Muscle of leg (tissue), 11 donors: ENCODE data around the gene RECK. TPM values are rescaled to one million over a fixed set of nuclear protein-coding genes. Genes with fewer than 3 reads are reported as not detected.
A peak's percentile ranks its signal among the peaks of the same experiment; 100 is the strongest.

Experiments used
- DNase-seq: peaks from one replicate; pipeline ENCODE4 v3.0.0; 2013
- H3K27ac ChIP-seq: one replicate; pipeline ENCODE4 v1.5.1; 2013; ENCODE audit warnings: mild to moderate bottlenecking, low read length, control low read depth
- H3K27me3 ChIP-seq: one replicate; pipeline ENCODE4 v1.6.1; 2013; ENCODE audit warnings: low read length; ENCODE audit not compliant: control insufficient read depth, insufficient read depth
- H3K36me3 ChIP-seq: one replicate; pipeline ENCODE4 v1.6.1; 2013; ENCODE audit warnings: low read length; ENCODE audit not compliant: control insufficient read depth, insufficient read depth
- H3K4me1 ChIP-seq: one replicate; pipeline ENCODE4 v1.6.1; 2013; ENCODE audit warnings: low read length; ENCODE audit not compliant: control insufficient read depth, insufficient read depth
- H3K4me3 ChIP-seq: one replicate; pipeline ENCODE4 v1.5.1; 2013; ENCODE audit warnings: low read length, control low read depth
- H3K9me3 ChIP-seq: replicated peaks from 2 replicates; pipeline ENCODE4 v1.6.1; 2013; ENCODE audit warnings: low read depth, low read length; ENCODE audit not compliant: control insufficient read depth
- WGBS: methylation state at CpG from one replicate; pipeline ENCODE4 v1.1.5; 2013; ENCODE audit warnings: missing lambda C conversion rate; ENCODE audit not compliant: insufficient coverage; 5-methylcytosine and 5-hydroxymethylcytosine counted together
- polyA plus RNA-seq, 8 donors: library from polyadenylated mRNA; unstranded; fragments of 120-200 nt; gene quantifications; one replicate each; pipeline versions ENCODE4 v1.2.1 to v1.2.3, GENCODE V29; 2013; ENCODE audit warnings: inconsistent platforms in 1 of 8, low replicate concordance in 1 of 8; ENCODE audit not compliant: insufficient read length in 8 of 8, insufficient read depth in 1 of 8
- total RNA-seq: library from RNA; stranded (reverse); fragments of 120-200 nt; gene quantifications from one replicate; pipeline ENCODE4 v1.2.4, GENCODE V29; 2013

The RECK gene
- total and polyA plus RNA-seq, 9 donors, result 15.3 to 45.7 (median 26.6) TPM

- Histone ChIP-seq H3K27ac (peak overlapping the region; percentile 86), H3K4me3 (peak overlapping the region; percentile 83), H3K27me3 (no peaks in the 10 kb centered on the region), H3K9me3 (no peaks in the 10 kb centered on the region), H3K4me1 (peaks cover 10% of the 10 kb centered on the region), H3K36me3 (no peaks in the 10 kb centered on the region)
- 5% methylated on average over 13 of the region's 18 CpGs for WGBS
- DNase-seq, result peak; percentile 59
Observed at GRCh38 chr9:36037549-36038122, 923 bp downstream of the RECK start.

GRCh38 chr9:36039121-36039520 lies 2.4 kb downstream of the RECK start:
- Histone ChIP-seq H3K4me3 (no peak overlapping the region), H3K27ac (no peak overlapping the region)
- no peak for DNase-seq

GRCh38 chr9:36039696-36040095 lies 3.0 kb downstream of the RECK start:
- whole genome bisulfite sequencing, result no CpG with 5 or more reads among the region's 1 CpG
- Histone ChIP-seq H3K4me1 (peaks cover 10% of the 10 kb centered on the region), H3K36me3 (no peaks in the 10 kb centered on the region)

More at GRCh38 chr9:36039121-36039520, 2.4 kb downstream of the RECK start:
- Histone ChIP-seq H3K27me3 (no peaks in the 10 kb centered on the region), H3K4me1 (peaks cover 10% of the 10 kb centered on the region), H3K36me3 (no peaks in the 10 kb centered on the region), H3K9me3 (no peaks in the 10 kb centered on the region)
- no CpG with 5 or more reads among the region's 1 CpG for WGBS

GRCh38 chr9:36040271-36040925 lies 3.7 kb downstream of the RECK start:
- Histone ChIP-seq H3K9me3 (no peaks in the 10 kb centered on the region), H3K4me3 (no peak overlapping the region), H3K36me3 (no peaks in the 10 kb centered on the region), H3K4me1 (peaks cover 10% of the 10 kb centered on the region), H3K27me3 (no peaks in the 10 kb centered on the region), H3K27ac (no peak overlapping the region)
- DNase-seq, result no peak
- 90% methylated on average over 1 of the region's 1 CpG for WGBS

More at GRCh38 chr9:36039696-36040095, 3.0 kb downstream of the RECK start:
- no peaks in the 10 kb centered on the region for H3K9me3 ChIP-seq
- no peak overlapping the region for H3K4me3 ChIP-seq
- H3K27me3 ChIP-seq, result no peaks in the 10 kb centered on the region
- H3K27ac ChIP-seq, result no peak overlapping the region
- no peak for DNase-seq

- H3K27me3 ChIP-seq, result no peaks in the 10 kb centered on the region
- no peak overlapping the region for H3K4me3 ChIP-seq
- DNase-seq, result peak; percentile 36
- WGBS, result 18% methylated on average over 1 of the region's 1 CpG
- no peaks in the 10 kb centered on the region for H3K36me3 ChIP-seq
- H3K9me3 ChIP-seq, result no peaks in the 10 kb centered on the region
- peak overlapping the region; percentile 3 for H3K27ac ChIP-seq
- peaks cover 7% of the 10 kb centered on the region for H3K4me1 ChIP-seq
Observed at GRCh38 chr9:36041506-36041905, 4.8 kb downstream of the RECK start.

GRCh38 chr9:36045610-36046009 lies 8.9 kb downstream of the RECK start:
- no peak overlapping the region for H3K4me3 ChIP-seq
- H3K27me3 ChIP-seq, result no peaks in the 10 kb centered on the region
- no peaks in the 10 kb centered on the region for H3K36me3 ChIP-seq
- no peak overlapping the region for H3K27ac ChIP-seq
- H3K9me3 ChIP-seq, result no peaks in the 10 kb centered on the region
- H3K4me1 ChIP-seq, result no peaks in the 10 kb centered on the region
- DNase-seq, result peak; percentile 32
- no CpG with 5 or more reads among the region's 2 CpGs for WGBS

- Histone ChIP-seq H3K27ac (no peak overlapping the region), H3K4me1 (no peaks in the 10 kb centered on the region), H3K36me3 (no peaks in the 10 kb centered on the region), H3K9me3 (no peaks in the 10 kb centered on the region), H3K27me3 (no peaks in the 10 kb centered on the region), H3K4me3 (no peak overlapping the region)
- DNase-seq, result no peak
- WGBS, result no CpG with 5 or more reads among the region's 2 CpGs
Observed at GRCh38 chr9:36046923-36047322, 10.2 kb downstream of the RECK start.

- H3K36me3 ChIP-seq, result no peaks in the 10 kb centered on the region
- WGBS, result no CpG with 5 or more reads among the region's 4 CpGs
- H3K27ac ChIP-seq, result no peak overlapping the region
- no peak overlapping the region for H3K4me3 ChIP-seq
- no peaks in the 10 kb centered on the region for H3K4me1 ChIP-seq
- no peaks in the 10 kb centered on the region for H3K9me3 ChIP-seq
- DNase-seq, result no peak
- H3K27me3 ChIP-seq, result no peaks in the 10 kb centered on the region
Observed at GRCh38 chr9:36049408-36049807, 12.7 kb downstream of the RECK start.

- no peaks in the 10 kb centered on the region for H3K9me3 ChIP-seq
- H3K27ac ChIP-seq, result no peak overlapping the region
- no peaks in the 10 kb centered on the region for H3K27me3 ChIP-seq
- H3K36me3 ChIP-seq, result no peaks in the 10 kb centered on the region
- no peak for DNase-seq
- H3K4me1 ChIP-seq, result no peaks in the 10 kb centered on the region
- WGBS, result 77% methylated on average over 3 of the region's 3 CpGs
- no peak overlapping the region for H3K4me3 ChIP-seq
Observed at GRCh38 chr9:36050476-36050875, 13.8 kb downstream of the RECK start.

- Histone ChIP-seq H3K4me3 (no peak overlapping the region), H3K9me3 (no peaks in the 10 kb centered on the region), H3K27me3 (no peaks in the 10 kb centered on the region), H3K27ac (no peak overlapping the region), H3K4me1 (no peaks in the 10 kb centered on the region), H3K36me3 (no peaks in the 10 kb centered on the region)
- no peak for DNase-seq
- WGBS, result 67% methylated on average over 2 of the region's 2 CpGs
Observed at GRCh38 chr9:36051317-36051716, 14.6 kb downstream of the RECK start.
